Nephron (organoid): ENCODE results near the gene VSTM2B.

Experiments
- H3K27ac Mint-ChIP-seq, 3 experiments: 2 replicates each; pipeline ENCODE4 v1.8.0; 2020; ENCODE audit warnings: mixed read lengths in 3 of 3, mild to moderate bottlenecking in 2 of 3, moderate library complexity in 1 of 3
- H3K27me3 Mint-ChIP-seq: 2 replicates; pipeline ENCODE4 v1.8.0; 2021; ENCODE audit warnings: low read depth, mild to moderate bottlenecking, moderate library complexity, mixed read lengths
- H3K36me3 Mint-ChIP-seq: 2 replicates; pipeline ENCODE4 v1.8.0; 2020; ENCODE audit warnings: low read depth, mixed read lengths
- H3K4me1 Mint-ChIP-seq: 2 replicates; pipeline ENCODE4 v1.8.0; 2020; ENCODE audit warnings: mixed read lengths
- H3K4me3 Mint-ChIP-seq, 3 experiments: 2 replicates each; pipeline ENCODE4 v1.8.0; 2020; ENCODE audit warnings: mild to moderate bottlenecking in 3 of 3, mixed read lengths in 3 of 3, moderate library complexity in 2 of 3
- H3K9me3 Mint-ChIP-seq: 2 replicates; pipeline ENCODE4 v1.8.0; 2020; ENCODE audit warnings: mixed read lengths
- CTCF ChIP-seq, 3 experiments: fragments of 200-600 bp; sonication (generic); IDR thresholded peaks; one replicate each; pipeline ENCODE4 v1.5.0; 2021; ENCODE audit warnings: antibody characterized with exemption in 3 of 3; ENCODE audit not compliant: unreplicated experiment in 3 of 3

Gene VSTM2B

GRCh38 chr19:29564574-29565005 is 38.8 kb downstream of the VSTM2B start:
- TF ChIP-seq CTCF (IDR thresholded peaks at IDR 0.05; ENCODE audit: unreplicated experiment in 3 of 3) = no peak
- H3K27ac Mint-ChIP-seq = no peak overlapping the region
- H3K4me3 Mint-ChIP-seq = no peak overlapping the region
- peaks cover 29% of the 10 kb centered on the region for H3K27me3 Mint-ChIP-seq
- no peaks in the 10 kb centered on the region for H3K4me1 Mint-ChIP-seq
- H3K9me3 Mint-ChIP-seq = peaks cover 4% of the 10 kb centered on the region
- no peaks in the 10 kb centered on the region for H3K36me3 Mint-ChIP-seq

DNA sequence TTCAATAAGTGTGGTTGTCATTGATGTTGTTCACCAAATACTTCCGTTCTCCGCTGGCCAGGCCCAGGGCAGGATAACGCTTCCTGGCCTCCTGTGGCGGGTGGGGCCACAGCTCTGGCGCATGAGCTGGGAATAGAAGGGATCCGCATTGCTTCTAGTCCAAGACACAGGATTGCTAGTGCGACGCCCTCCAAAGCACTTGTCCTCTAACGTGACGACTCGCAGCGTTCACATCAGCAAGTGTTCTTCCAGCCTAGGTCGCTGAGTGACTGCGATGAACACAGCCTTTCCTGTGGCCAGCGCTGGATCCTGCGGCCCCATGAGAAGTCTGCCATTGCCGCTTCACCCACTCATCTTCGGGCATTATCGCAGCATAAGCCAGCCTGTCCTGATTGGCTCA is 39.4 kb downstream of the VSTM2B start:
- TF ChIP-seq CTCF (IDR thresholded peaks at IDR 0.05; ENCODE audit: unreplicated experiment in 3 of 3) = no peak
- Mint-ChIP-seq H3K9me3 (no peaks in the 10 kb centered on the region), H3K27ac (no peak overlapping the region), H3K4me1 (no peaks in the 10 kb centered on the region), H3K27me3 (peaks cover 33% of the 10 kb centered on the region), H3K4me3 (no peak overlapping the region), H3K36me3 (no peaks in the 10 kb centered on the region)

GRCh38 chr19:29566496-29567054 is 40.8 kb downstream of the VSTM2B start:
- no peak for TF ChIP-seq CTCF (IDR thresholded peaks at IDR 0.05; ENCODE audit: unreplicated experiment in 3 of 3)
- H3K9me3 Mint-ChIP-seq = no peaks in the 10 kb centered on the region
- no peaks in the 10 kb centered on the region for H3K36me3 Mint-ChIP-seq
- no peaks in the 10 kb centered on the region for H3K4me1 Mint-ChIP-seq
- H3K27ac Mint-ChIP-seq = no peak overlapping the region
- H3K4me3 Mint-ChIP-seq = no peak overlapping the region
- peaks cover 40% of the 10 kb centered on the region for H3K27me3 Mint-ChIP-seq

GRCh38 chr19:29567366-29567915 is 41.6 kb downstream of the VSTM2B start:
- H3K9me3 Mint-ChIP-seq = no peaks in the 10 kb centered on the region
- peaks cover 42% of the 10 kb centered on the region for H3K27me3 Mint-ChIP-seq
- H3K4me1 Mint-ChIP-seq = no peaks in the 10 kb centered on the region
- no peak for TF ChIP-seq CTCF (IDR thresholded peaks at IDR 0.05; ENCODE audit: unreplicated experiment in 3 of 3)
- H3K27ac Mint-ChIP-seq = no peak overlapping the region
- no peaks in the 10 kb centered on the region for H3K36me3 Mint-ChIP-seq
- no peak overlapping the region for H3K4me3 Mint-ChIP-seq

- Mint-ChIP-seq H3K4me1 (no peaks in the 10 kb centered on the region), H3K4me3 (no peak overlapping the region), H3K36me3 (no peaks in the 10 kb centered on the region), H3K27me3 (peaks cover 46% of the 10 kb centered on the region), H3K9me3 (no peaks in the 10 kb centered on the region), H3K27ac (no peak overlapping the region)
- TF ChIP-seq CTCF (IDR thresholded peaks at IDR 0.05; ENCODE audit: unreplicated experiment in 3 of 3) = no peak
Observed at GRCh38 chr19:29568036-29569025, 42.5 kb downstream of the VSTM2B start.
